Measurements from ENCODE around the gene TMEM106C. TPM values are rescaled to one million over a fixed set of nuclear protein-coding genes. Genes with fewer than 3 reads are reported as not detected.

Gene TMEM106C
- total and polyA plus RNA-seq, 10 of the 15 experiments (the other 5 are each of a cell fraction or from before 2014, with no cell fraction given), result 90.2 to 280 (median 161) TPM

DNA sequence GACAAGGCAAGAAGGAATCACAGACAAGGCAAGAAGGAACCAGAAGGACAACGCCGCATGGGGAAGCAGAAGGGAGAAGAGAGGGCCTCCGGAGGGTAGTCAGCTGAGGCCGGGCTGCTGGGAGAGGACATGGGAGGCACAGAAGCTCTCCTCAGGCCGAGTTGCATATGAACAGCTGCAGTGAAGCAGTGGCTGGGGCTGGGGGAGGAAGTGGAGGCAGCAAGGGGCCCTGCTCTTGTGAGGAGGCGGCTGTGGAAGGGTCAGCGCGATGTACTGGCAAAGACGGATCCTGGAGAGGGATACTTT lies 22.0 kb upstream of the TMEM106C start:
- ChIA-PET SMC1A (ENCODE audit: uncharacterized antibody, unreplicated experiment) (no interaction called here), CTCF (no interaction called here), RAD21 (ENCODE audit: unreplicated experiment) (interaction anchor here (1.0 kb wide), 1 partner anchor 103 kb away, joined by 3 read pairs; no protein-coding TSS in a partner anchor), POLR2A (no interaction called here)
- Histone ChIP-seq H3K27ac (ENCODE audit: control insufficient read depth, insufficient read depth) (no peak overlapping the region), H3K9ac (ENCODE audit: control insufficient read depth, insufficient read depth, low read length) (no peak overlapping the region), H3K36me3 (ENCODE audit: control insufficient read depth in 2 of 2, insufficient read depth in 2 of 2, low read length in 1 of 2) (no peaks in the 10 kb centered on the region), H3K4me3 (no peak overlapping the region), H3K4me2 (ENCODE audit: control insufficient read depth, insufficient read depth) (no peak overlapping the region), H3K79me2 (ENCODE audit: control insufficient read depth, insufficient read depth, low read length) (no peaks in the 10 kb centered on the region), H4K20me1 (ENCODE audit: control insufficient read depth, insufficient read depth) (no peaks in the 10 kb centered on the region), H3K27me3 (replicated peaks in 1 of 2; ENCODE audit: control insufficient read depth in 2 of 2, insufficient read depth in 2 of 2, low read length in 1 of 2) (no peaks in the 10 kb centered on the region; a peak in 2 of 4 replicates), H3K4me1 (ENCODE audit: control insufficient read depth, insufficient read depth, low read length) (no peaks in the 10 kb centered on the region), H3K9me3 (replicated peaks; ENCODE audit: control insufficient read depth, insufficient read depth, low read length) (no peaks in the 10 kb centered on the region), H2AFZ (ENCODE audit: control insufficient read depth, low read depth, low read length) (no peak overlapping the region)
- FAIRE-seq (no peak), ATAC-seq (no peak), DNase-seq (ENCODE audit: low read depth, low spot score) (no peak)
- TF ChIP-seq, protein P1, sequence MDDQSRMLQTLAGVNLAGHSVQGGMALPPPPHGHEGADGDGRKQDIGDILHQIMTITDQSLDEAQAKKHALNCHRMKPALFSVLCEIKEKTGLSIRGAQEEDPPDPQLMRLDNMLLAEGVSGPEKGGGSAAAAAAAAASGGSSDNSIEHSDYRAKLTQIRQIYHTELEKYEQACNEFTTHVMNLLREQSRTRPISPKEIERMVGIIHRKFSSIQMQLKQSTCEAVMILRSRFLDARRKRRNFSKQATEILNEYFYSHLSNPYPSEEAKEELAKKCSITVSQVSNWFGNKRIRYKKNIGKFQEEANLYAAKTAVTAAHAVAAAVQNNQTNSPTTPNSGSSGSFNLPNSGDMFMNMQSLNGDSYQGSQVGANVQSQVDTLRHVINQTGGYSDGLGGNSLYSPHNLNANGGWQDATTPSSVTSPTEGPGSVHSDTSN (IDR thresholded peaks at IDR 0.05; ENCODE audit: insufficient replicate concordance, low read depth, low read length), result no peak
- TF ChIP-seq, protein P2, sequence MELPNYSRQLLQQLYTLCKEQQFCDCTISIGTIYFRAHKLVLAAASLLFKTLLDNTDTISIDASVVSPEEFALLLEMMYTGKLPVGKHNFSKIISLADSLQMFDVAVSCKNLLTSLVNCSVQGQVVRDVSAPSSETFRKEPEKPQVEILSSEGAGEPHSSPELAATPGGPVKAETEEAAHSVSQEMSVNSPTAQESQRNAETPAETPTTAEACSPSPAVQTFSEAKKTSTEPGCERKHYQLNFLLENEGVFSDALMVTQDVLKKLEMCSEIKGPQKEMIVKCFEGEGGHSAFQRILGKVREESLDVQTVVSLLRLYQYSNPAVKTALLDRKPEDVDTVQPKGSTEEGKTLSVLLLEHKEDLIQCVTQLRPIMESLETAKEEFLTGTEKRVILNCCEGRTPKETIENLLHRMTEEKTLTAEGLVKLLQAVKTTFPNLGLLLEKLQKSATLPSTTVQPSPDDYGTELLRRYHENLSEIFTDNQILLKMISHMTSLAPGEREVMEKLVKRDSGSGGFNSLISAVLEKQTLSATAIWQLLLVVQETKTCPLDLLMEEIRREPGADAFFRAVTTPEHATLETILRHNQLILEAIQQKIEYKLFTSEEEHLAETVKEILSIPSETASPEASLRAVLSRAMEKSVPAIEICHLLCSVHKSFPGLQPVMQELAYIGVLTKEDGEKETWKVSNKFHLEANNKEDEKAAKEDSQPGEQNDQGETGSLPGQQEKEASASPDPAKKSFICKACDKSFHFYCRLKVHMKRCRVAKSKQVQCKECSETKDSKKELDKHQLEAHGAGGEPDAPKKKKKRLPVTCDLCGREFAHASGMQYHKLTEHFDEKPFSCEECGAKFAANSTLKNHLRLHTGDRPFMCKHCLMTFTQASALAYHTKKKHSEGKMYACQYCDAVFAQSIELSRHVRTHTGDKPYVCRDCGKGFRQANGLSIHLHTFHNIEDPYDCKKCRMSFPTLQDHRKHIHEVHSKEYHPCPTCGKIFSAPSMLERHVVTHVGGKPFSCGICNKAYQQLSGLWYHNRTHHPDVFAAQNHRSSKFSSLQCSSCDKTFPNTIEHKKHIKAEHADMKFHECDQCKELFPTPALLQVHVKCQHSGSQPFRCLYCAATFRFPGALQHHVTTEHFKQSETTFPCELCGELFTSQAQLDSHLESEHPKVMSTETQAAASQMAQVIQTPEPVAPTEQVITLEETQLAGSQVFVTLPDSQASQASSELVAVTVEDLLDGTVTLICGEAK (IDR thresholded peaks at IDR 0.05; ENCODE audit: borderline replicate concordance), result no peak
- TF ChIP-seq PAX5 (IDR thresholded peaks at IDR 0.05; ENCODE audit: borderline replicate concordance, low read depth, low read length), result no peak
- WGBS (ENCODE audit: insufficient coverage, insufficient replicate concordance, low lambda C conversion rate, missing lambda C conversion rate), result 80% methylated on average over 9 of the region's 9 CpGs
- BruUV-seq (replicated peaks), result no TSS peak
- in situ Hi-C loops (cut with MboI), result no loop called here
- intact Hi-C loops (cut with micrococcal nuclease; ENCODE audit: unreplicated experiment), result no loop called here

Measured in GM12878 (cell line).